NCI-H2196 (cell line): ENCODE results near the gene SMPD3.

Source experiments
- DNase-seq: peaks from one replicate; lab custom pipeline; 2025; ENCODE audit not compliant: unreplicated experiment; lab: John Stamatoyannopoulos, UW

The SMPD3 gene

DNA sequence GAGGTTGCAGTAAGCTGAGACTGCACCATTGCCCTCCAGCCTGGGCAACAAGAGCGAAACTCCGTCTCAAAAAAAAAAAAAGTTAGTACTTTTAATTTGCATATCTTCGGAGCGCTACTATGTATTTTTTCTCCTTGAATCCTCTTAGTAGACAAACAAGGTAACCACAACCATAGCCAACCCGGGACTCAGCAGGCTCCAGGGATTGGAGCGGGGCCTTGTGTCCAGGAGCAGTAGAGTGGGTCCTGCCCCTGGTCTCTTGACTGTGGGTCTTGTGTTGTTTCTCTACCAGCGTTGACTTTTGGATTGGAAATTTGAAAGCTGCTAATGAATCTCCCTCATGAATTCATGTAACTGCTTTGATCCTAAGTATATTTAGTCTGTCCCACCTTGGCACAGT is 105.2 kb downstream of the SMPD3 start:
- no peak for DNase-seq

DNA sequence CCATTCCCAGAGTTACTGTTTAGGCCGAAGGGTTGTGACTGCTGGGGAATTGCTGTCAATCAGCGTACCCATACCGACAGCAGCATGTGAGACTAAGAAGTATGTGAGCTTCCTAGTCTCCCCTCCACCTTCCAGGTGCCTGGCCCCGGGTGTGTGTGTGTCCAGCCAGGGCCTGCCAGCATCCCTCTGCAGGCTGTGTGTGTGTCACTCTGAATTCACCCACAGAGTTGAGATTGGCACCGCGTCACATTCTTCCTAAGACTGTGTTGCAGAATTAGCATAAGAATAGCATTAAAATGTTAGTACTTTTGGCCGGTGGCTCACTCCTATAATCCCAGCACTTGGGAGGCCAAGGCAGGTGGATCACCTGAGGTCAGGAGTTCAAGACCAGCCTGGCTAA is 105.7 kb downstream of the SMPD3 start:
- DNase-seq = no peak

DNA sequence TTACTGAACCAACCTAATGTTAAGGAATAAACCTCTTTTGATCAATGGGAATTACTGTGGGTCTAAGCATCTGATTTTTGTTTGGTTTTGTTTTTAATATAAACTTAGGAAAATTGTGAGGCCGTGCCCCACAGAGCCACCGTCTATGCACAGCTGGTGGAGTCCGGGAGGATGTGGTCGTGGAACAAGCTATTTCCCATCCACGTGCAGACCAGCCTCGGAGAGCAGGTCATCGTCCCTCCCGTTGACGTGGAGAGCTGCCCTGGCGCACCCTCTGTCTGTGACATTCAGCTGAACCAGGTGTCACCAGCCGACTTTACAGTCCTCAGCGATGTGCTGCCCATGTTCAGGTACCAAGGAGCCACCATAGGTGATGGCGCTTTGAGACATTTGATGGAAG is 109.1 kb downstream of the SMPD3 start:
- DNase-seq = no peak

DNA sequence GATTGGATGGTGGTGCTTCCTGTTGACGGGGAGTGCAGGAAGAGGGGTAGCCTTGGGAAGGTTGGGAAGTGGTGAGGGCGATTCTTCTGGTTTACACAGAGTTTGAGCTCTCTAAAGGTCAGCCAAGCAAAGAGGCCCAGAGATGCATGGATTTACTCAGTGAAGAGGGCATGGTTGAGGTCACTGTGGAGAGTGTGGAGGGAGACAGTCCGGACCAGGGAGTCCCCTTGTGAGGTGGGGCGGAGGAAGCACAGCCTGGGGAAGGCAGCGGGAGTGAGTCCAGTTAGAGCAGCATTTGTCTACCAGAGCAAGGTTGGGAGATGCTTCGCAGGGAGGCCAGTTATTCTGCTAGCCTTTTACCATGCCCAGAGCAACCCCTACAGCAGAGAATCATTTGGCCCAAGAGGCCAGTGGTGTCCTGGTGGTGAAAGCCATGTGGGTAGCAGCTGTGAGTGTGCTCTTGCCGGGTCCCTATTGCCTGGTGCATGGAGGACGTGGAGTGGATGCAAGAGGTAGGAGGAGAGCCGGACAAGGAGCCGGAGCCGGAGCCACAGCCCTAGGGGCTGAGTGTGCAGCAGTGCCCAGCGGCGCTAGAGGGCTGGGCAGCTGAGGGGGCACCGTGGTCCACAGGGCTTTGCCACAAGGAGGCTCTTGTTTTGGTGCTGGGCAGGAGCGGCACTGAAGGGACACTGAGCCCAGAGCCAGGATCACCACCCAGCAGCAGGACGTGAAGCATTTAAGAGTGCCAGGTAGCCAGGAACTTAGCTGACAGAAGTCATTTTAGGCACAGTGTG is 109.8 kb downstream of the SMPD3 start:
- no peak for DNase-seq

DNA sequence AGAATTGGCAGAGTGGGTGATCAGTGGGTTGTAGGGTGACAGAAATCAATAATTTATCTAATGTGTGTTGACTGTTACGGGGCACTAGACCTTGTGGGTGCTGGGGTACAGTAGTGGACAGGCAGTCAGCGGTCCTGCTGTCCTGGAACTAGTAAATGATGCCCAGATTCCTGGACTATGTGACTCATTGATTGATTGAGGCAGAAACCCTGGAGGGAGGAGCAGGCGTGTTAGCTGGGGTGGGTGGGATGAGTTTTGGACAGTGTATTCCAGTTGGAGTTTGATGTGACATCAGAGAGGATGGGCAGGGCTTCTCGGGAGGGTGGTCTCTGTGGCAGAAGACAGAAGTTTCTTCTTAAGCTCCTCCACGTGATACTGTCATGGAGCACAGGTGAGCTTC is 113.1 kb downstream of the SMPD3 start:
- no peak for DNase-seq

DNA sequence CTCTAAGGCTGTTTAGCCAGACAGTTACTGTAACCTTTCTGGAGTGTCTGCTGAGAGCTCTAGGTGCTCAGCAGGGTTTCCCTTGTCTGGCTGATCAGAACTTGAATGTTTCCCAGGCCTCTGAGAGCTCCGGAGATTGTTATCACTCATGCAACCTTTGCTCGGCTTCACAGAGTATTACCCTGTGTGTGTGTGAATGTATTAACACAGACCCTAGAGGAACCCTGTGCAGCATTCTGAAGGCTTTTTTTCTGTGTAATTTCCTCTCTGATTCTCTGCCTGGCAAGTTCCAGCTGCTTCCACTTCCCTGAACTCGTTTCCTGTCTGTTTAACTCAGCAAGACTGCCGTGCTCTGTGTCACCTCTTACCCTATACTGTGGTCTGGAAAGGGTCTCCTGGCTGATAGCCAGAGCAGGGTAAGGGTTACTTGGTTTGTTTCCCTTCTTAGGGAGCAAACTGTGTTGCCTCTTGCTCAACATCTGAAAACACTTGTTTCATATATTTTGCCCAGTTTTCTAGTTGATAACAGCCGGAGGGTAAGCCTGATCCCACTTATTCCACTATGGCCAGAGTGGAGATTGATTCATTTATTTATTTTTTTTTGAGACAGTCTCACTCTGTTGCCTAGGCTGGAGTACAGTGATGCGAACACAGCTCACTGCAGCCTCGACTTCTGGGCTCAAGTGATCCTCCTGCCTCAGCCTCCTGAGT is 115.7 kb downstream of the SMPD3 start:
- DNase-seq = no peak

DNA sequence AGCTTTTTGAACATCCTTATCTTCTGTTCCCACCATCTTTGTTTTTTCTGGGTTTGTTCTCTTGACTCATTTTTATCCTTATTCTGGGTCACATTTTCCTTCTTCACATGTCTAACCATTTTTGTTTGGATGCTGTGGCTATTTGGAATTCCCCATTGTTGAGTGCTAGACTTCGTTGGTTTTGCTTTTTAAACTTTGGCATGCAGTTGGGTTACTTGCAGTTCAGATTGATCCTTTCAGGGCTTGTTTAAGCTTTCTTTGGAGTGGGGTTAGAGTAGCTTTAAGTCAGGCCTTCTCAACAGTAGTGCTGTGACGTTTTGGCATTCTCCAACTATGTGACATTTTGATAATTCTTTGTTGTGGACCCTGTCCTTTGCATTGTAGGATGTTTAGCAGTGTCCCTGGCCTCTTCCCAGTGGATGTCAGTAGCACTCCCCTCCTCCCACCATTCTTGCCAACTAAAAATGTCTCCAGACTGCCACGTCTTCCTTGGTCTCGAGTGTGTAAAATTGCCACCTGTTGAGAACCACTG is 116.4 kb downstream of the SMPD3 start:
- no peak for DNase-seq

DNA sequence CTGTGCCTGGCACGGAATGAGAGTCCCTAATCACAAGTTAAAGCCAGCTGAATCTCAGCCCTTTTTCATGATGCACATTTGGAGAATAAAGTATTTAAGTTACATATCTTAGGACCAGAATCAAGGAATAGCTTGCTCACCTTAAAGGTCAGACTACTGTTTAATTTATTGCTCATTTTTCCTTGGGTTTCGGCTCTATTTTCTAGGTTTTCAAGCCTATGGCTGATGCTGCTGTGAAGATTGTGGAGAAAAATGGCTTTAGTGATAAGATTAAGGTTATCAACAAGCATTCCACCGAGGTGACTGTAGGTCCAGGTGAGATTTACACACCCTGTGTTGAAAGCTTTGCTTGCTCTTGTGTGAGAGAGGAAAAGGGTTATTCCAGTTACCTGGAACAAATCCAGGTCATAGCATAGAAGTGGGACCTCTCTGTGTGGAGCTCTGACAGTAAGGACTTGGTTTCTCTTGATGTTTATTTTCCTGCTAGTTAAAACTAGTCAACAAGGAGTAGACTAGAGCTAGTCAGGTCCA is 119.4 kb downstream of the SMPD3 start:
- DNase-seq = no peak

DNA sequence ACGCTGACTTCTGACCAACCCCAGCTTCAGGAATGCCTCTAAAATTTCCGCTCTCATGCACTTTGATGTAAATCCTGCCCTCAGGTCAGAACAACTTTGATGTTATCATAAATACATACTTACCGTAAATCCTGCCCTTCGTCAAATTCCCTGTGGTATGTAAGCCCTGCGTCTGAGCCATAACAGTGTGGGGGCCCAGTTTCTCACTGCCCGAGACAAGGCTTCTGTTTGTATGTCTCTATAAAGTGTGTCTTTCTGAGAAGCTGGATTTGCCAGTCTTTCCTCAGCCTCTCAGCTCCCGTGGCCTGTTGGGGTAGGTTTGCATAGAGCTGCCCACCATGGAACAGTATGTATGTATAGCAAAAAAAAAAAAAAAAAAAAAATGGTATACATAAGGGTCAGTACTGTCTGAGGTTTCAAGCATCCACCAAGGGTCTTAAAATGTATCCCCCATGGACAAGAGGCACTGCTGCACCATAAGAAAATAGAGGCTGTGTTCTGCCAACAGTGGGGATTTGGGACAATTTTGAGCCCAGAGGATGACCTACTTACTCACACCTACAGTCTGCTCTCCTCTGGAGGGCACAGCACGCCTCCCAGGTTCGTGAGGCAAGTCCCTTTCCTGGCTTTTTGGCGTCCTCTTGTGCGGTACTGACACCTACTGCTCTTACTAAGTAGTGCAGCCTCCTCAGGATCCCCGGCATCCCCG is 120.0 kb downstream of the SMPD3 start:
- peak; percentile 71 for DNase-seq

DNA sequence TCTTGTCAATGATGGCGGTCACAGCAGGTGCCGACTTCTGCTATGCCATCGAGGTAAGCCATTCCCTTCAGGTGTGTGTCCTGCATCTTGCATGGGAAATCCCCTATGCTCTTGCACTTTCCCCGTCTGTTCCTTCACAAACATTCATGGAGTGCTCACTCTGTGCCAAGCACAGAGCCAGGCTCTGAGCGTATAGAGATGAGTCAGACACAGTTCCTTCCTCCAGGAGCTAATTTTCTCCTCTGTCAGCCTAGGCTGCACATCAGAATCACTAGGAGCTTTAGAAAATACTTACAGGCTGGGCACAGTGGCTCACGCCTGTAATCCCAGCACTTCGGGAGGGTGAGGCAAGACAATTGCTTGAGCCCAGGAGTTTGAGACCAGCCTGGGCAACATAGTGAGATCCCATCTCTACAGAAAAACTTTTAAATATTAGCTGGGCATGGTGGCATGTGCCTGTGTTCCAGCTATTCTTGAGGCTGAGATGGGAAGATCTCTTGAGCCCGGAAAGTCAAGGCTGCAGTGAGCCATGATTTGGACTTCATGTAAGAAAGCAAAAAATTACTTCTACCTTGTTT is 123.4 kb downstream of the SMPD3 start:
- DNase-seq = no peak

DNA sequence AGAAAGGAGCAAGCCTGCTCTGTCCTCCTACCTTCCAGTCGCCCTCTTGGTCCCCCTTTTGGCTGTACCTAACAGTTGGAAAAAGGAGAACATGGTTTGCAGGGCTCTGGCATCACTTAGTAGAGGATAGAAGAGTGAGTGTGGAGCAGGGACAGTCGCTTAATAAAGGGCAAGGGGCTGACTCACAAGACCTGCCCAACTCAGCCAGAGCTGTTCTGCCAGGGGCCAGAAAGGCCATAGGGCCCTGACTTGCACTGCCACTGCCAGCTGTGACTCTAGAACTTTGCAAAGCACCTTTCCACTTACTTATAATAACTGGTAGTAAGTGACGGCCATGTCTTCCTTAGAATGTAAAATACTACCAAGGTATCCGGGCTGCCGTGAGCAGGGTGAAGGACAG is 124.0 kb downstream of the SMPD3 start:
- no peak for DNase-seq

DNA sequence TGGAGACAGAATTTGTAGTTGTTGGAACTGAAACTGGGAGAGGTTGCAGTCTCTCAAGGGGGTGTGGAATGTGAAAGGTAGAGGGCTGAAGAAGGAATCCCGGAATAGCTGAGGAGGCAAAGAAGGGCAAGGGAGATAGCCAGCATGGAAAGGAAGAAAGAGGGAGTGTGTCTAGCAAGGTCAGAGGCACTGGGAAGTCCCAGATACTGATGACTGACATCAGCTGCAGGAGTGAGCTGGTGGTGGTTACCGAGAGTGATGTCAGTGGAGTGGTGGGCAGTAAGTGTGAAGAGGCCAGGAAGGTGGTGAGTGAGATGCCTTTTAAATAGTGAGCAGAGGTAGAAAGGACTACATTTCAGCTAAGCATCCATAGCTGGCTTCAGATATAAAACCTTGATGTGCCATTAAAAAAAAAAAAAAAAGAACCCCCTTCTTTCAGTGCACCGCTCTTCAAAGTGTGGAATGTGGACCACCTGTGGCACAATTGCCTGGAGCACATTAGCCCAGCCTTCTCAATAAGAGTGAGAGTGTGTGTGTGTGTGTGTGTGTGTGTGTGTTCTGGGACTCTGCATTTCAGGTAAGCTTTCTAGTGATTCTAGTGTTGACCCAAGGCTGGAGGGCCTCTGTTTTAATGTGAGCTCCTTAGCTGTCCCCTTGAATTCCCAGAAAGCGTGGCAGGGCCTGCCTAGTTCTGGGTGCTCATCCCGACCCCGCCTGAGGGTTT is 129.0 kb downstream of the SMPD3 start:
- no peak for DNase-seq

DNA sequence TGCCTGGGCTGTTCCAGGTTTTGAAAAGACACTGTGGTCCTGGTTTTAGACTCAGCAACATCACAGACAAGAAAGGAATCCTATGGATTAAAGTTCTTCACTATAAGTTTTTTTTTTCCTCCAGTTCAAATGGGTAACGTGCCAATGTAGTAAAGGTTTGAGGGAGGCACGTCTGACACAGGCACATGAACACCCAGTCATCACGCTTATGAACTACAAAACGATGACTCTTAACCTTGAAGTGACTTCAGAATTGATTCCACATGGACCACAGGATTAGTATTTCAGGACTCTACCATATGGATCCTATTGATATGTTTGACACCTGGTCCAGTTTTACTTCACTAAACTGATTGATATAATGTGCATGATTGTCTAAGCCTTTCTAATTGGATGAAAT is 135.2 kb downstream of the SMPD3 start:
- no peak for DNase-seq

DNA sequence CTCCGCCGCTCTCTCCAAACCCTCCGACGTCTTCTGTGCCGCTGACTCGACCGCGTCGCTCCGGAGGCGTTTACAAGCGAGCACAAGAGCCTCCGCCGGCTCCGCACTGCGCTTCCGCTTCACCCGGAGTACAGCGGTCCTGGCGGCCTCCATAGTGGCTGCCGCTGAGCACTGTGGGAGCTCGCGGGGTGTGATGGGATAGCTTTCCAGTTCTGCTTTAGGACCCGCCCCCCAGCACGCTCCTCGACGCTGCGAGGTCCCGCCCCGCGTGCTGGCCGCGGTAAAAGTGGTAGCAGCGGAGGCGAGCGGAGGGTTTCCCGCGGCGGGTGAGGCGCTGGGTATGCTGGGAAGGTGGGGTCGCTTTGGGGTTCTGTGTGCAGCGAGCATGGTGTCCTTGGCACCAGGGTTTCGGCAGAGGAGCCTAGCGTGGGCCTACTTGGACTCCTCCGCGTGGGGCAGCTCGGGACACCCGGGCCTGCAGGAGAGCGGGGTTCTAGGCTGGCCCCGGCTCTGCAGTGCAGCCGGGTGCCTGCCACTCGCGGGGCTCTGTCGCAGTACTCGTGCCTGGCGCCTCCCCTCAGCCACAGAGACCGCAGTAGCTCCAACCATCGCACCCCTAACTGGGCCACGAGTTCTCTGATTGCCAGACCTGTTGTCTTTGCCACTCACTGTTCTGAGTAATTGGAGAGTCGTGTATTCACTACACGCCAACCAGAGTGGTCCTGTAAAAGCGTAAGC is 137.4 kb downstream of the SMPD3 start, which contains the start of the genes PRMT7 and SLC7A6OS:
Gene PRMT7, plus strand, starts transcription at position 246 of the 738 bp plus-strand sequence. CDS start 4,961 bp downstream, outside the sequence.
Gene SLC7A6OS, minus strand, starts transcription at position 173 of the 738 bp plus-strand sequence. Its CDS starts 20 bp downstream, at position 153.
- peak; percentile 73 for DNase-seq

DNA sequence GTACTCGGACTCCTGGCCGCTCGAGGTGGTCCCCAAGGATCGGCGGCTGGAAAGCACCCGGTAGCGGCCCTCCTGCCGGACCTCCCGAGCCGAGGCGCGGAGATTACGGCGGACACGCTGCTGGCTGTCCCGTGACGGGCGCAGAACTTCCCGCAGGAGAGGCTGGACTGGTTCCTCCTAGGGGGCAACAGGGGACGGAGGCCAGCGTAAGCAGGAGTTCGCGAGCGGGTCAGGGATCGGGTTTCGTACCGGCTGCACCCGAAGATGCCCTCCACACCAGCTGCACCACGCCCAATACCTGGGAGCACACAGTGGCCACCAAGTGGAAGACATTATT is 137.9 kb downstream of the SMPD3 start:
- no peak for DNase-seq

DNA sequence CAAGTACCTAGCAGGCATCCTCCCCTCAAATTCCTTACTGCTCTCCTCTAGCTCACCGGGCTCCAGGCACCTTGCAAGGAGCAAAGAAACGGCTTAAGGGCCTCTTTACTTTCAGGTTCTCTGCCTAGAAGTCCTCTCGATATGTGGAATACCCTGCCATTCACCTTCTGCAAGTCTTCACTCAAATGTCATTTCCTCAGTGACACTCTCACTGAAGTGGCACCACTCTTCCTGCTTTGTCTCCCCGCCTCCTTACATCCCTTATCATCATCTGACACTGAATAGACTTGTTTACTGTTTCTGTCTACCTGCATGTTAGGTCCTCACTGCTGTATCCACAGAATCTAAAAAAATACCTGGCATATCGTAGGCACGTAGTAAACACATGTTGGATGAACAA is 138.5 kb downstream of the SMPD3 start:
- DNase-seq = no peak
